Activated CD4-positive, alpha-beta T cell treated with anti-CD3 and anti-CD28 coated beads, Interleukin-2, amount 50 U/mL, for 24 hours (primary cell): ENCODE results near the gene UFSP1.

Experiments
- DNase-seq, 2 donors: peaks; one replicate each; pipeline ENCODE4 v3.0.0-alpha.2; 2020; ENCODE audit warnings: low read depth in 1 of 2, low spot score in 1 of 2

The UFSP1 gene

DNA sequence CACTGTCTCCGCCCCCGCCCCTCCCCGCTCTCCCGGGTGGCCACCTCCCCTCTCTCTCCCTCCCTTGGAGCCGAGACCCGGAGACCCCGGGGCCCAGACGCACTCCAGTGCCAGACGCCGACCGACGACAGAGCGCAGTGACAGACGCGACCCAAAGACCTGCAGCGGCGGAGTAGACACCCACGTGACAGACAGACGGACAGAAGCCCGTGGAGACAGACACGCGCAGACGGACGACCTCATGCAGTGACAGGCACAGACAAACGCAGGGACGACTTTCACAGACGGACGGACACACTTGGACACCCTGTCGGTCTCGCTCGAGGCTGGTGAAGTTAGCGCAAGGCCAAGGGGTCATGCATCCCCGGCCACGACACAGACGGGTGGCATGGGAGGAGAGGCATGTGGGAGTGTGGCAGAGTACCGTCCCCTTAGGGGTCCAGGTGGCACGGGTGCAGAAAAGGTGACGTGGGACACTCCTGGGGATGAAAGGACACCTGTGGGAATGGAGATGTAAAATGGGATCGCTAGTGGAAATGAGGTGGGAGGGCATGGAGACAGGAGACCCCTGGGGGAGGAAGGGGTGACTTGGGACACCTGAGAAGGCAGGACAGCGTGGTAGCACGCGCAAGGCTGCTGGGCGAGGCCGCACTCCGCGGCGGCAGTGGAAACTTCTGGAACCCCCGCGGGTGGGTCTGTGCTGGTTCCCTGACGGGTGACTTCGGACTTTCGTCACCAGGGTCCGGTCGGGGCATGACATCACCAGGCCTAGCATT lies 6.6 kb upstream of the UFSP1 start:
- DNase-seq, result no peak

DNA sequence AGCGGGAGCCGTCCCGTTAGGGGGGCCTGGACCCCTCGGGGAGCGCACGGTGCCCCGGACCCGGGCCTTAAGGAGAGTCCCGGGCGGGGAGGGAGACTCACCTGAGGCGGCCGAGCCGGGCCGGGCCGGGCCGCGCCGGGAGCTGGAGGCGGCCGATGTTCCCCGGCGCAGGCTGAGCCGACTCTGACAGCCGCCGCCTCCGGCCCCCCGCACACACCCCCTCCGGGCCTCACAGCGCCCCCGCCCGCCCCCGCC lies 6.1 kb upstream of the UFSP1 start, which contains the start of gene ACHE:
Gene ACHE, minus strand, starts transcription at position 188 of the 255 bp plus-strand sequence. CDS start 1,656 bp downstream, outside the sequence.
- DNase-seq, result no peak

DNA sequence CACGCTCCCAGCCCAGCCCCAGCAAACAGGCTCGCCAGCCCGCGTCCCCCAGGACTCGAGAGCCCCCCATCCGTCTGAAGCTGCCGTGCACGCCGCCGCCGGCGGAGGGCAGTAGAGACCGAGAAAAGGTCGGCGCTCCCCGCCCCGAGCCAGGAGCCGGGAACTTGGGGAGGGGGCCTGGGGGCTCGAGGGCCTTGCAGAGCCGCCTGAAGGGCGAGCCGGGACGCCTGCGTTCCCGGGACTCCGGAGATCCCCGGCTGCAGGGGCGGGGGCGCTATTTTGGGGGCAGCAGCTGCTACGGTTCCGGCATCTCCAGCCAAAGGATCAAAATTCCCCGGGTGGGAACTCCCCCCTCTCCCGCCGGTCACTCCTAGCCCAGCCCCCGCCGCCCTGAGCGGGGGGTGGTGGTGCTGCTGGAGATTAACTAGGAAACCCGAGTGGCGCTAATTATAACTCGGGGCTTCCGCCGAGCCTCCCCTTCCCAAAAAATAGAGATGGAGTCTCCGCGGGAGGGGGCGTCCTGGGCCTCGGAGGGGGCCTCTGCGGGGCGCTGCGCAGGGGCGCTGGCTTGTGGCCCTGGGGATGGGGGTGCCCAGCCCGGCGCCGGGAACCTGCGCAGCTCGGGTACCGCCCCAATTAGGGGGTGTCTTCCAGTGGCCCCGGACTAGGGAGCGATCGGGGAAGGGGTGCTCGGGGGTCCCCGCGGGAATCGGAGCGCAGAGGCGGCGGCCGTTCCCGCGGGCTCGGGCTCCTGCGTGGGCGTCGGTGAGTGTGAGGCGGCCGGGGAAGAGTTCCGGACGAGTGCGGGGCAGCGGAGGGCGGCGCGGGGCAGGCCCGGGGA lies 5.6 kb upstream of the UFSP1 start:
- DNase-seq, result no peak

- no peak for DNase-seq
Observed at GRCh38 chr7:100893910-100894721, 4.6 kb upstream of the UFSP1 start.

DNA sequence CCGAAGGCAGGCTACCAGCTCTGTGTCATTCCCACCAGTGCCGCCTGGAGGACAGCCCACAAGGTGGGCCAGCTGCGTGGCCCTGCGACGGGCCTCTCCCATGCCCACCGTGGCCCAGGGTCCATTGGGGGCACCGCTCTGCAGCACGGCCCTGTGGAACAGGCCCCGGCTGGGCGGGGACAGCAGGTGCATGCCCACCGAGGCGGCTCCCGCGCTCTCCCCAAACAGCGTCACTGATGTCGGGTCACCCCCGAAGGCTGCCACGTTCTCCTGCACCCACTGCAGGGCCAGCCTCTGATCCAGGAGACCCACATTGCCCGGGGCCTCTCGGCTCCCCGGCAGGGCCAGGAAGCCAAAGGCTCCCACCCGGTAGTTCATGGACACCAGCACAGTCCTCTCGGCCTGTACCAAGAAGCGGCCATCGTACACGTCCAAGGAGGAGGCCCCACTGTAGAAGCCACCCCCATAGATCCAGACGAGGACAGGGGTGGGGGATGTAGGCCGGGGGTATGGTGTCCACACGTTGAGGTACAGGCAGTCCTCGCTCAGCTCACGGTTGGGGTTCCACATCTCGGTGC lies 3.9 kb upstream of the UFSP1 start:
- DNase-seq, result no peak

GRCh38 chr7:100892364-100893317 lies 3.1 kb upstream of the UFSP1 start:
- no peak for DNase-seq

- no peak for DNase-seq
Observed at GRCh38 chr7:100891568-100892247, 2.2 kb upstream of the UFSP1 start.

DNA sequence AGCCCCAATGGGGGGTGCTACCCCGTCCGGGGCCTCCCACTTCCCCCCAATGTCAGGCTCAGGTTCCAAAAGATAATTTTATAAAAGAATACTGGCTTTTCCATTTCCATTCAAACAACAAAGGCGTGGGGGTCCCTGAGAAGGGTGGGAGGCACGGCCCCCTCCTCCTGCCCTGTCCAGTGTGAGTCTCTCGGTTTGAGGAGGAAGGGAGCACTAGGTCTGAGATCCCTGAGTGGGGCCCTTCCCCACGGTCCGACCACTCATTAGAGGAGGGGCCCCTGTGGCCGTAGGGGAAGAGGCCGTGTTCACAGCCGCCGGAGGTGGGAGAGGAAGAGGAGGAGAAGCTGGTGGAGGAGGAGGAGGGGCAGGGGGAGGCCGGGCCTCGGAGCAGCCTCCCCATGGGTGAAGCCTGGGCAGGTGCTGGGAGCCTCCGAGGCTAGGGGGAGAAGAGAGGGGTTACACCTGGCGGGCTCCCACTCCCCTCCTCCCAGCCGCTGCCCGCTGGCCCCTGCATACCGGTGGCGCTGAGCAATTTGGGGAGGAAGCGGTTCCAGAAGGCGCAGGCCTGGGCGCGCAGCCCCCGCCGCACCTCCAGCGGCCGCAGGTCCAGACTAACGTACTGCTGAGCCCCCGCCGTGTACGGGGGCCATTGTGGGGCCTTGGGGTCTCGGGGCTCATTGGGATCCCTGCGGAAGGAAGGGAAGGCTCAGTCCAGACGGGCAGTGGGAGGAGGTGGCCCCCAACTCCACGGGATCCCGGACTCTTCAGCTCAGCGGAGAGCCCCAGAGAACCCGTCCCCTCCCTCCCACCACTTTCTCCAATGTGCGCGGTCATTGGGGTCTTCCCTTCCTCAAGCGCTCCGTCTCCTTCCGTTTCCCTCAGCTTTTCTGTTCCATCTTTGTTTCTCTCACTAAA lies 1.4 kb upstream of the UFSP1 start:
- DNase-seq, result no peak

DNA sequence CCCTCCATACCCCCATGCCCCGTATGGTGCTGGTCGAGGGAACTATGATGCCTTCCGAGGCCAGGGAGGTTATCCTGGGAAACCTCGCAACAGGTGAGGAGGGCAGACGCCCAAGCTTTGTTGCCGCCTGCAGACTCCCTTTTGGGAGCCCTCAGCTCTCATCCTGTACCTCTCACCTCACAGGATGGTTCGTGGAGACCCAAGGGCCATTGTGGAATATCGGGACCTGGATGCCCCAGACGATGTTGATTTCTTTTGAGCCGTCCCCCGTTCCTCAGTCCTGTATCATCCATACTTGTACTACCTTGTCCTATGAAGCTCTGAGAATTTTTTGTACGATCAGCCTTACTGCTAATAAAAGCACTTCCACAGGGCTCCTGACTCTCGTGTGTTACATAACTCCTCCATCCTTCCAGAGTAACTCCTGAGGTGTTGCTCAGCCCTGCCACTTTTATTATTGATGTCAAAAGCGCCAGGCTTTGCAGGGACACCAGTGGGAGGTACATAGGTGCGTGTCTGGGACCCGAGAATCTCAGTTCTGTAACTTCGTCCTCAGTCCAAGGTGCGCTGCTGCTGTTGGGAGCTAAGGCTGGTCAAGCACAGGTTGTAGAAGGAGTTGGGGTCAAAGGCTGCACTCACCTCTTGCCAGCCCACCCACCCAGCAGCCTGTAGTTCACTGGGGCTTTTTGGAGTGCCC lies 1.1 kb downstream of the UFSP1 start:
- DNase-seq, result no peak

DNA sequence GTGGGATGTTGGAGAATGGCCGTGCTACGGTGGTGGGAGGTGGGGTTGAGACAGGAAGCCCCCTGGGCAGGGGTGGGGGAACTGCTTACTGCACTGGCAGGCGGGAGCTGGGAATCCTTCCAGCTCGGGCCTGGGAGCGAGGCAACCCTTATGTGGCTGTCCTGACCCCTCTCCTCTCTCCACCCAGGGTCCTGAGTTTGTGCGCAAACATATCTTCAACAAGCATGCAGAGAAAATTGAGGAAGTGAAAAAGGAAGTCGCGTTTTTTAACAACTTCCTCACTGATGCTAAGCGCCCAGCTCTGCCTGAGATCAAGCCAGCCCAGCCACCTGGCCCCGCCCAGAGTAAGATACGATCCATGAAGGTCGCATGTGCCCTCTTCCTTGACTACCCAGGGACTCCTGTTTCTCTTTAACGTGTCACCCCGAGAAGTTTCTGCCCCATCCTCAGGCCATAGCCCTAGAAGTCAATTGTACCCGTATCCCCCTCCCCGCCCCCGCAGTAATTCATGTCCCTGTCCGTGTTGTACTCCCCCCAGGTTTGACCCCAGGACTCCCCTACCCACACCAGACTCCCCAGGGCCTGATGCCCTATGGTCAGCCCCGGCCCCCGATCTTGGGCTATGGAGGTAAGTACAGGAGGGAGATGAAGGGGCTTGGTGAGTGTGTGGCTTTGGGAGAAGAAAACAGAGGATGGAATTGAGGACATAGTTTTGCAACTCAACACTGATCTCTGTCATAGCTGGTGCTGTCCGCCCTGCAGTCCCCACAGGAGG lies 1.8 kb downstream of the UFSP1 start:
- no peak for DNase-seq

DNA sequence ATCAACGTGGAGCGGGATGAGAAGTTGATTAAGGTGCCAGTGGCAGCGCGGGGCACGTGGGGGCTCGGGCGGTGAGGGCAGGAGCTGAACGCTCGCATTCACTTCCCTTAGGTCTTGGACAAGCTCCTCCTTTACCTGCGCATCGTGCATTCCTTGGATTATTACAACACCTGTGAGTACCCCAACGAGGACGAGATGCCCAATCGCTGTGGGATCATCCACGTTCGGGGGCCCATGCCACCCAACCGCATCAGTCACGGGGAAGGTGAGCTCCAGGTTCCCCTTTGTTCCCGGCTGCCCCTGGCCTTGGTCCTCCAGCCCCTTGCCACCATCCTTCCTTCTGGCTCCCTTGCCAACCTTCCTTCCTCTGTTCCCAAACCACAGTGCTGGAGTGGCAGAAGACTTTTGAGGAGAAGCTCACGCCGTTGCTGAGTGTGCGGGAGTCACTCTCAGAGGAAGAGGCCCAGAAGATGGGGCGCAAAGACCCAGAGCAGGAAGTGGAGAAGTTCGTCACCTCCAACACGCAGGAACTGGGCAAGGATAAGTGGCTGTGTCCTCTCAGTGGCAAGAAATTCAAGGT lies 2.5 kb downstream of the UFSP1 start:
- no peak for DNase-seq

- no peak for DNase-seq
Observed at GRCh38 chr7:100886142-100886935, 3.2 kb downstream of the UFSP1 start.

- no peak for DNase-seq
Observed at GRCh38 chr7:100885440-100886141, 3.9 kb downstream of the UFSP1 start.

DNA sequence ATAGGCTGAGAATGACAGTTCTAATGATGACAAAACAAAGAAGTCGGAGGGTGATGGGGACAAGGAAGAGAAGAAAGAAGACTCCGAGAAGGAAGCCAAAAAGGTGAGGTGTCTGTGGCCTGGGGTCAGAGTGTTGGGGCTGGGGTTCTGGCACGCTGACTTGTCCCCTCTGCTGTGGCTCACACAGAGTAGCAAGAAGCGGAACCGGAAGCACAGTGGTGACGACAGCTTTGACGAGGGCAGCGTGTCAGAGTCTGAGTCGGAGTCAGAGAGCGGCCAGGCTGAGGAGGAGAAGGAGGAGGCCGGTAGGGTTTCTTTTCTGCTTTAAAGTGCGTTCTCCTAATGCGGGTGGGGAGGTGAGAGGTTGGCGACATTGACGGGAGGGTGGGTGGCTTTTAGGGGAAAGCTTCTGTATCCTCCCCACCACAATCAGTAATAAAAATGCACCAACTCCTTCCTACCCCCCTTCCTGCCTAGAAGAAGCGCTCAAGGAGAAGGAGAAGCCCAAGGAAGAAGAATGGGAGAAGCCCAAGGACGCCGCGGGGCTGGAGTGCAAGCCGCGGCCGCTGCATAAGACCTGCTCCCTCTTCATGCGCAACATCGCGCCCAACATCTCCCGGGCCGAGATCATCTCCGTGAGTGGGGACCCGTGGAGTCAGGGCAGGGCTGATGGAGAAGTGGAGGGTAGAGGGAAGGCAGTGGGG lies 4.6 kb downstream of the UFSP1 start:
- DNase-seq, result no peak
